GM18499 (cell line): ENCODE results near the gene NAV2.
A peak's percentile ranks its signal among the peaks of the same experiment; 100 is the strongest.

Experiments used
- ATAC-seq: cut with Tn5 transposase; IDR thresholded peaks from one replicate; pipeline ENCODE4 v1.9.1; 2021; ENCODE audit warnings: moderate number of reproducible peaks; ENCODE audit not compliant: insufficient read depth, unreplicated experiment

NAV2 gene

DNA sequence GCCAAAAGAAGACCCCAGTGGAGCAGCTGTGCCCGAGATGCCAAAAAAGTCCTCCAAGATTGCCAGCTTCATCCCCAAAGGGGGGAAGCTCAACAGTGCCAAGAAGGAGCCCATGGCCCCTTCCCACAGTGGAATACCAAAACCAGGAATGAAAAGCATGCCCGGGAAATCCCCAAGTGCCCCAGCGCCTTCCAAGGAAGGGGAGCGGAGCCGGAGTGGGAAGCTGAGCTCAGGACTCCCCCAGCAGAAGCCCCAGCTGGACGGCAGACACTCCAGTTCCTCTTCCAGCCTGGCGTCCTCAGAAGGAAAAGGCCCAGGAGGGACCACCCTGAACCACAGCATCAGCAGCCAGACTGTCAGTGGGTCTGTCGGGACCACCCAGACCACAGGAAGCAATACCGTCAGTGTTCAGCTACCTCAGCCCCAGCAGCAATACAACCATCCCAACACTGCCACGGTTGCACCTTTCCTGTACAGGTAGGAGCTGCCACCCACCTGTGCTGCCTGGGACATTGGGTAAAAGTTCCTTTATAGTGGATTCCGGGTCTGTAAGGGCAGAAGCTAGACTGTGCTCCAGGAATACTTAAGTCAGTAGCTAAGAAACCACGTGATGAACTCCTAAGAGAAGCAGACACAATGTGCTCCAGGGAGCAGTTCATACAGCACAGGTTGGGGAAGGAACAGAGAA, 221.3 kb downstream of the NAV2 start:
- no peak for ATAC-seq

DNA sequence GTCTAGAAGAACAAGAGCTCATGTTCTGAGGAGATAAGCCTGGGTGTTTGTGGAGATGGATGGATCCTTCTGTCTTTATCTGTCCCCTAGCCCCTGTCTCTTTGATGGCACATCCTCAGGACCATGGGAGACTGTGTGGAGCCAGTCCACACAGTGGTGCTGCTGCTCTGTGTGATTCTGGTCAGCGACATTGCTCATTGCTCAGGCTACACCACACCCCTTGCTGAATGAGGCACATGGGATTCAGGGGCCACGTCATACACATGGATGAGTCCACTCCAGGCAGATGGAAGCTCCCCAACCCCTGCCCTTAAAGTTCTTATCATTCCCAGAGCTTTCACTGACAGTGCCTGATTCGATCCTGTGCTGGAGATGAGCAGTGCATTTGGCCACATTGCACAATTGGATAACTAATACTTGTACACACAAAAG, 222.2 kb downstream of the NAV2 start:
- ATAC-seq: no peak

DNA sequence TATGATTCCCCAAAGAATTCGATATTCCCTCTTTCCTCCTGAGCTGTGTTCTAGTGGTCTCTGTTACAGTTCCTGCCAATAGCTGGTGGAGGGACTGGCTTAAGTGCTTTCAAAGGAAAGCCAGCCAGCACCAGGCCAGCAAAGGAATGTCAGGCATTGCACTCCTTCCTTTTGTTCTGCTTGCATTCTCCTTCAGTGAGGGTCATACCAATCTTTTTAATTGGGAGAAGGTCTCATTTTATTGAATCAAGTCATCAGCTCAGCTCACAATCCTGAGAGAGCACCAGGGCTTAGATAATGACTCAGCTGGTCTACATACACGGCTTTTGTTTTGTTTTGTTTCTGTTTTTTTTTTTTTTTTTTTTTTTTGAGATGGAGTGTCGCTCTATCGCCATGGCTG, 222.9 kb downstream of the NAV2 start:
- ATAC-seq: no peak

- ATAC-seq: no peak
Observed at GRCh38 chr11:19936461-19936860, 223.8 kb downstream of the NAV2 start.

- no peak for ATAC-seq
Observed at GRCh38 chr11:19938169-19938856, 225.7 kb downstream of the NAV2 start.

GRCh38 chr11:19938866-19939265, 226.2 kb downstream of the NAV2 start:
- ATAC-seq: no peak

GRCh38 chr11:19939415-19939929, 226.8 kb downstream of the NAV2 start:
- ATAC-seq: no peak

- no peak for ATAC-seq
Observed at GRCh38 chr11:19940831-19941230, 228.2 kb downstream of the NAV2 start.

DNA sequence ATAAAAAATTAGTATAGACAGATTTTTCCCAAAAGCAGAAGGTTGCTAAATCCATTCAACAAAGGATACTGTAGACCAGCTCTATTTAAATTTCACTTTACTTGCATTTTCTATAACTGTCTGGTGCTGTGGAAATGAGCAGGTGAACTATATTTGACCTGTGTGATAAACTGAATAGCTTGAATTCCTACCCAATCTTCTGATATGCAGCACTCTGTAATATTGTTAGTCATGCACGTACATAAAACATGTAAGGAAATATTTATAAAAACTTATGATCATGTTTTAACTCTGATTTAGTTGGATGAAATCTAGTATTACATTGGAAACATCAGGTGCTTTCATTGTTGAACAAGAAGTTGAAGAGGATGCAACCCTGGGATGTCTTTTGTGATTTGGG, 234.0 kb downstream of the NAV2 start:
- ATAC-seq: no peak

GRCh38 chr11:19947537-19948114, 235.0 kb downstream of the NAV2 start:
- ATAC-seq: no peak

GRCh38 chr11:19949606-19950005, 237.0 kb downstream of the NAV2 start:
- no peak for ATAC-seq

- peak; percentile 76 for ATAC-seq
Observed at GRCh38 chr11:19951558-19952115, 239.0 kb downstream of the NAV2 start.

GRCh38 chr11:19952116-19952605, 239.5 kb downstream of the NAV2 start:
- ATAC-seq: no peak

- ATAC-seq: no peak
Observed at GRCh38 chr11:19952911-19953310, 240.3 kb downstream of the NAV2 start.

DNA sequence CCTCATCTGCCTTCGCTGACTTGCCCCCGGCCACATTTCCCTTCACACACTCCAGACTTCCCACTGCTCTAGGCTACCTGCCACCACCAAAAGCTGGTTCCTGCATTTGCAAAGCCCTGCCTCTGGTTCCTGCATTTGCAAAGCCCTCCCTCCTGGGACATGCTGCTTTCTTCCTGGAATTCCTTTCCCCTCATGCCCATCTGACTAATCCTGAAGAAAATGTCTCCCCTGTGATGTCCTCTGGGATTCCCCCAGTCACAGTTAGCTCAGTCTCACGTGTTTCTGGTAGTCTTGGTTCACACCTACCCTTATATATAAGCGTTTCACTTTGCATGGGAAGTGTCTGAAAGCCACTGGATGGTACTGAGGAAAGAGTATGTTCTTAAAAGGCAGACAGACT, 240.7 kb downstream of the NAV2 start:
- no peak for ATAC-seq

DNA sequence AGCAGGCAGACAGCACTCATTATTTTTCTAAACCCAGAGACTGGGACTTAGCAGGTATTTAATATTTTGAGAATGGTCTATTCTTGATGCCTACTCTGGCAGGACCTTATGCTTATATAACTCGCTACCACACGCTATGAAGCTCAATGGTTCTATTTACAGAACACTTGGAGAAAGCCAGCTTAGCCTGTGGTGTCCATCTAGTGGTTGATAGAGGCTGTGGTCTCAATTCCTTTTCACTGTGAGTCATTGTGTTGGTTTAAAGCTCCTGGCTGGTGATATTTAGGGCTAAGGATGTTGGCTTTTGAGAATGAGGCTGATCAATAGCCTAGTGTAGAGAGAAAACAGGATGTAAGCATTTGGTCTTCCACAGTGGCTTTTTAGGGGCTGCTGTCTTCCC, 241.3 kb downstream of the NAV2 start:
- no peak for ATAC-seq

DNA sequence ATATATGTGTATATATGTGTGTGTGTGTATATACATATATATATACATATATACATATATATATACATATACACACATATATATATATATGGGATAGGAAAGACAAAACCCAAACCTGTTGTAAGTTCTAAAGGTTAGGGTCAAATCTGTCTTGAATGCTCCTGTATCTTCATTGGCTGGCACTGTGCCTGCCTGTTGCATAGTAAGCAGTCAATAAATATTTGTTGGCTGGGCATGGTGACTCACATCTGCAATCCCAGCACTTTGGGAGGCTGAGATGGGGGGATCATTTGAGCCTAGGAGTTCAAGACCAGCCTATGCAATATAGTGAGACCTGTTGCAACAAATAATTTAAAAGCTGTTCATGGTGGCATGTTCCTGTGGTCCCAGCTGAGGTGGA, 242.3 kb downstream of the NAV2 start:
- no peak for ATAC-seq

DNA sequence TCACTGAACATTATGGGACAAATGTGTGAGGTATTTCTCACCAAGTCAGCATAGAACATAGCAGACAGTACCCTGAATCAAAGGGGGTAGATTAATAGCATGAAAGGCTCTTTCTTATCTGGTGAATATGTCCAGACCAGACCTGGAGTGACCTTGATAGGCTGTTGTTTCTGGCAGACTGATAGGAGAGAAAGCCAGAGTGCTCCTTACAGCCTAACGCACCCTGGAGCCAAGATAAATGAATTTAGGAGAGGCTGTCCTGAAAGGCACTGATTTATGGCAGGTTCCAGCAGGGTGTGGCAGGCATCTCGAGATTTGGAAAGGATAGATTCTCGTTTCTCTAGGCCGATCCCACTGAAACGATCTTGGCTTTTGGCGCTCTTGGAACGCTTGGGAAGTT, 243.0 kb downstream of the NAV2 start:
- no peak for ATAC-seq

GRCh38 chr11:19956228-19956627, 243.6 kb downstream of the NAV2 start:
- ATAC-seq: no peak

- no peak for ATAC-seq
Observed at GRCh38 chr11:19957294-19957943, 244.8 kb downstream of the NAV2 start.

DNA sequence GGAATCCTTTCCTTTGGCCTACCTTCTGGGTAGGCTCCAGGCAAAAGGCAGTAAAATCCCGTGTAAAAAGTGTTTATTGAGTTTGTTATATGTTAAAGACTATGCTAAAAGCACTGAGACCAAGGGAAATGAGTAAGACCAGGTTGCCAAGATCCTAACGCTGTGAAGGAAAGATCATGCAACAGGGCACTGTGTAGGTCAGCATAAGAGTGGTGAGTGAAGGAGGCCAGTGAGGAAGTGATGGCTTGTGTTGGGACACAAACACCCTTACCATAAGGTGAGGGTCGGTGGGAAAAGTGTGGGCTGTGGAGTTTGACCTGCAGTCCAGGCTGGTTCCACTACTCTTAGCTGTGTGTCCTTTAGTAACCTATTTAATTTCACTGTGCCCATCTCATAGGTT, 245.6 kb downstream of the NAV2 start:
- ATAC-seq: no peak
